ENCODE measurements around the gene CCR4. TPM values are rescaled to one million over a fixed set of nuclear protein-coding genes. Genes with fewer than 3 reads are reported as not detected.

CCR4 gene
- total RNA-seq, 1 donor from 2014 or later, result not detected

DNA sequence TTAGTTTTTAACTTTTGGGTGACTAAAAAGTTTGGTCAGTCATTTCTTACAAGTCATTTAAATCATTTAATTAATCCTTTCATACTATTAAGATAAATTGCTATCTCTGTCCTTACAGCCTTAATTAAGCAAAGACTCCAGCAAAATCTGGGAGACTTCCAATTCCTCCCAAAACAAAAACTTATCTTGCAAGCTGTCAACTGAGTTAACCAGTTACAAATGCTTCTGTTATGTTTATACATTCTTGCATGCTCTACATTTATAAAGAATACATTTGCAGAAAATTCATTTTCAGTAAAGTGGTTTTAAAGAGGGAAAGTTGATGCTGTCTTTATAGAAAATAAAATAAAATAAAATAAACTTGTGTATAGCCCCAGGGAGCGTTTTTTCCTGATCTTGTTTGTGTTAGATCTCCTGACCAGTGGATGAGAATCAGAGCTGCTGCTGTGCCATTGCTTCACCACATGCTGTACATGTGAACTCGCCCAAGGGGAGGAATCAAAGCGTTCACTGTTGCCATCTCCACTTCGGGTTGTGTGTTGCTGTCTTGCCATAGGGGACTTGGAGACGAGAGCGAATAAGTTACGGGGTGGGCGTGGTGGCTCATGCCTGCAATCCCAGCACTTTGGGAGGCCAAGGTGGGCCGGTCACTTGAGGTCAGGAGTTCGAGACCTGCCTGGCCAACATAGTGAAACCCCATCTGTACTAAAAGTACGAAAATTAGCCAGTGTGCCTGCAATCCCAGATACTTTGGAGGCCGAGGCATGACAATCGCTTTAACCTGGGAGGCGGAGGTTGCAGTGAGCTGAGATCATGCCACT is 5.5 kb downstream of the CCR4 start:
- H3K4me3 Mint-ChIP-seq, result no peak overlapping the region
- no peaks in the 10 kb centered on the region for H3K9me3 Mint-ChIP-seq
- H3K27ac Mint-ChIP-seq, result no peak overlapping the region
- peaks cover 6% of the 10 kb centered on the region for H3K4me1 Mint-ChIP-seq (ENCODE audit: unreplicated experiment)
- H3K27me3 Mint-ChIP-seq, result peaks cover 9% of the 10 kb centered on the region
- TF ChIP-seq CTCF (conservative IDR thresholded peaks at IDR 0.05), result no peak
- no peak for DNase-seq (ENCODE audit: extremely low spot score, unreplicated experiment)
- H3K36me3 Mint-ChIP-seq, result no peaks in the 10 kb centered on the region

DNA sequence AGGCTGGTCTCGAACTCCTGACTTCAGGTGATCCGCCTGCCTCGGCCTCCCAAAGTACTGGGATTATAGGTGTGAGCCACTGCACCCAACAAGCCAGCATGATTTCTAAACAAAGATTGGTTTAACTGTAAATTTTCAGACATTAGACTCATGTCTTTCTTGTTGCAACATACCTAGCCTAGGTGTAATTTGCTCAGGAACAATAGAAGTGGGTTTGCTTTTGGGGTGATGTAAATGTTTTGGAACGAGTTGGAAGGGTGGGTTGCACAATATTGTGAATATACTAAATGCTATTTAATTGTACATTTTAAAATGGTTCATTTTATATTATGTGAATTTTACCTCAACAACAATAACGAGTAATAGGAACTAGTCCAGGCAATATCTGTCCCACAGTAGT is 7.1 kb downstream of the CCR4 start:
- no peak for DNase-seq (ENCODE audit: extremely low spot score, unreplicated experiment)
- no peak for TF ChIP-seq CTCF (conservative IDR thresholded peaks at IDR 0.05)
- Mint-ChIP-seq H3K36me3 (no peaks in the 10 kb centered on the region), H3K4me1 (ENCODE audit: unreplicated experiment) (peaks cover 6% of the 10 kb centered on the region), H3K27me3 (peaks cover 9% of the 10 kb centered on the region), H3K9me3 (no peaks in the 10 kb centered on the region), H3K4me3 (no peak overlapping the region), H3K27ac (no peak overlapping the region)

- Mint-ChIP-seq H3K36me3 (no peaks in the 10 kb centered on the region), H3K27ac (no peak overlapping the region), H3K27me3 (peaks cover 5% of the 10 kb centered on the region), H3K4me1 (ENCODE audit: unreplicated experiment) (peaks cover 6% of the 10 kb centered on the region), H3K9me3 (no peaks in the 10 kb centered on the region), H3K4me3 (no peak overlapping the region)
- no peak for DNase-seq (ENCODE audit: extremely low spot score, unreplicated experiment)
- TF ChIP-seq CTCF (conservative IDR thresholded peaks at IDR 0.05), result no peak
These were observed 7.9 kb downstream of the CCR4 start for GRCh38 chr3:32959371-32959770.

- Mint-ChIP-seq H3K4me1 (ENCODE audit: unreplicated experiment) (peaks cover 6% of the 10 kb centered on the region), H3K27me3 (peaks cover 5% of the 10 kb centered on the region)
These were observed 9.1 kb downstream of the CCR4 start for GRCh38 chr3:32960404-32961170.

GRCh38 chr3:32961189-32961715 is 9.8 kb downstream of the CCR4 start:
- Mint-ChIP-seq H3K9me3 (no peaks in the 10 kb centered on the region), H3K36me3 (peaks cover 5% of the 10 kb centered on the region), H3K27ac (no peak overlapping the region), H3K4me1 (ENCODE audit: unreplicated experiment) (peaks cover 6% of the 10 kb centered on the region), H3K4me3 (no peak overlapping the region), H3K27me3 (peaks cover 5% of the 10 kb centered on the region)
- no peak for DNase-seq (ENCODE audit: extremely low spot score, unreplicated experiment)
- no peak for TF ChIP-seq CTCF (conservative IDR thresholded peaks at IDR 0.05)

More at GRCh38 chr3:32960404-32961170, 9.1 kb downstream of the CCR4 start:
- DNase-seq (ENCODE audit: extremely low spot score, unreplicated experiment), result no peak
- H3K9me3 Mint-ChIP-seq, result no peaks in the 10 kb centered on the region
- H3K36me3 Mint-ChIP-seq, result peaks cover 5% of the 10 kb centered on the region
- H3K4me3 Mint-ChIP-seq, result no peak overlapping the region
- no peak overlapping the region for H3K27ac Mint-ChIP-seq
- no peak for TF ChIP-seq CTCF (conservative IDR thresholded peaks at IDR 0.05)
